SK-N-SH treated with all-trans-retinoic acid at 6 μM for 48 hours (cell line): Measurements from ENCODE around the gene ARSB.

Experiments
- ATAC-seq: fragments of 200-7000 bp; cut with Tn5 transposase; 3 replicates; pipeline ENCODE4 v1.9.1; 2020; ENCODE audit warnings: mild to moderate bottlenecking, moderate library complexity
- ARNTL ChIP-seq: fragments of 450-650 bp; formaldehyde crosslinking; IDR thresholded peaks from 2 replicates; pipeline ENCODE4 v1.5.0; 2020; ENCODE audit warnings: low read depth, mild to moderate bottlenecking, moderate library complexity, borderline replicate concordance
- BACH2 ChIP-seq: fragments of 250-450 bp; sonication (Bioruptor Pico); IDR thresholded peaks from 2 replicates; pipeline ENCODE4 v1.9.0; 2021; ENCODE audit warnings: mild to moderate bottlenecking, borderline replicate concordance
- CSDC2 ChIP-seq: fragments of 250-450 bp; sonication (Bioruptor Pico); IDR thresholded peaks from 2 replicates; pipeline ENCODE4 v1.5.0; 2020; ENCODE audit warnings: mild to moderate bottlenecking, moderate library complexity
- CSRNP3 ChIP-seq: fragments of 250-450 bp; sonication (Bioruptor Pico); IDR thresholded peaks from 2 replicates; pipeline ENCODE4 v1.5.1; 2021; ENCODE audit warnings: mild to moderate bottlenecking, moderate library complexity
- GLIS3 ChIP-seq: fragments of 250-450 bp; sonication (Bioruptor Pico); IDR thresholded peaks from 2 replicates; pipeline ENCODE4 v1.5.0; 2020; ENCODE audit warnings: mild to moderate bottlenecking, moderate library complexity
- ISL1 ChIP-seq: fragments of 250-450 bp; sonication (Bioruptor Pico); IDR thresholded peaks from 2 replicates; pipeline ENCODE4 v2.1.2; 2022; ENCODE audit warnings: mild to moderate bottlenecking, moderate library complexity
- OSR1 ChIP-seq: fragments of 250-450 bp; sonication (Bioruptor Pico); IDR thresholded peaks from 2 replicates; pipeline ENCODE4 v1.8.0; 2022; ENCODE audit warnings: moderate library complexity, mild to moderate bottlenecking, inconsistent platforms
- PATZ1 ChIP-seq: fragments of 250-450 bp; sonication (Bioruptor Pico); IDR thresholded peaks from 2 replicates; pipeline ENCODE4 v1.8.0; 2020; ENCODE audit warnings: mild to moderate bottlenecking, moderate library complexity, borderline replicate concordance
- POU6F1 ChIP-seq: fragments of 250-450 bp; sonication (Bioruptor Pico); IDR thresholded peaks from 2 replicates; pipeline ENCODE4 v1.8.0; 2021; ENCODE audit warnings: low read depth, mild to moderate bottlenecking, moderate library complexity, borderline replicate concordance
- PPARA ChIP-seq: fragments of 250-450 bp; sonication (Bioruptor Pico); IDR thresholded peaks from 2 replicates; pipeline ENCODE4 v1.5.0; 2020; ENCODE audit warnings: mild to moderate bottlenecking, borderline replicate concordance
- RARB ChIP-seq: fragments of 250-450 bp; sonication (Bioruptor Pico); IDR thresholded peaks from 2 replicates; pipeline ENCODE4 v1.8.0; 2021; ENCODE audit warnings: mild to moderate bottlenecking, moderate library complexity
- SNAI2 ChIP-seq: fragments of 250-450 bp; sonication (Bioruptor Pico); IDR thresholded peaks from 2 replicates; pipeline ENCODE4 v1.5.0; 2020; ENCODE audit warnings: mild to moderate bottlenecking, moderate library complexity
- TCF4 ChIP-seq: fragments of 250-450 bp; sonication (Bioruptor Pico); IDR thresholded peaks from 2 replicates; pipeline ENCODE4 v1.8.0; 2021; ENCODE audit warnings: mild to moderate bottlenecking, moderate library complexity, borderline replicate concordance
- TOX ChIP-seq: fragments of 250-450 bp; sonication (Bioruptor Pico); IDR thresholded peaks from 2 replicates; pipeline ENCODE4 v1.8.0; 2021; ENCODE audit warnings: mild to moderate bottlenecking, moderate library complexity, borderline replicate concordance
- TSHZ2 ChIP-seq: fragments of 250-450 bp; sonication (Bioruptor Pico); IDR thresholded peaks from 2 replicates; pipeline ENCODE4 v1.5.0; 2020; ENCODE audit warnings: mild to moderate bottlenecking, moderate library complexity
- ZC3H10 ChIP-seq: fragments of 250-450 bp; sonication (Bioruptor Pico); IDR thresholded peaks from 2 replicates; pipeline ENCODE4 v1.5.1; 2021; ENCODE audit warnings: mild to moderate bottlenecking, moderate library complexity
- ZFP3 ChIP-seq: fragments of 250-450 bp; sonication (Bioruptor Pico); IDR thresholded peaks from 2 replicates; pipeline ENCODE4 v1.5.0; 2020; ENCODE audit warnings: mild to moderate bottlenecking, moderate library complexity
- ZFP30 ChIP-seq: fragments of 450-650 bp; formaldehyde crosslinking; IDR thresholded peaks from 2 replicates; pipeline ENCODE4 v1.5.0; 2022; ENCODE audit warnings: mild to moderate bottlenecking, moderate library complexity
- ZNF565 ChIP-seq: fragments of 450-650 bp; formaldehyde crosslinking; conservative IDR thresholded peaks from 2 replicates; pipeline ENCODE4 v1.5.0; 2020; ENCODE audit warnings: low read depth, mild to moderate bottlenecking, moderate library complexity
- ZNF70 ChIP-seq: fragments of 450-650 bp; formaldehyde crosslinking; IDR thresholded peaks from 2 replicates; pipeline ENCODE4 v1.5.0; 2020; ENCODE audit warnings: mild to moderate bottlenecking, moderate library complexity
- ZNF8 ChIP-seq: fragments of 450-650 bp; formaldehyde crosslinking; IDR thresholded peaks from 2 replicates; pipeline ENCODE4 v1.5.0; 2020; ENCODE audit warnings: mild to moderate bottlenecking, moderate library complexity
- TF ChIP-seq, protein P1 (sequence below): fragments of 250-450 bp; sonication (Bioruptor Pico); IDR thresholded peaks from 2 replicates; pipeline ENCODE4 v1.5.1; 2020; ENCODE audit warnings: low read depth, mild to moderate bottlenecking, moderate library complexity

The ARSB gene

DNA sequence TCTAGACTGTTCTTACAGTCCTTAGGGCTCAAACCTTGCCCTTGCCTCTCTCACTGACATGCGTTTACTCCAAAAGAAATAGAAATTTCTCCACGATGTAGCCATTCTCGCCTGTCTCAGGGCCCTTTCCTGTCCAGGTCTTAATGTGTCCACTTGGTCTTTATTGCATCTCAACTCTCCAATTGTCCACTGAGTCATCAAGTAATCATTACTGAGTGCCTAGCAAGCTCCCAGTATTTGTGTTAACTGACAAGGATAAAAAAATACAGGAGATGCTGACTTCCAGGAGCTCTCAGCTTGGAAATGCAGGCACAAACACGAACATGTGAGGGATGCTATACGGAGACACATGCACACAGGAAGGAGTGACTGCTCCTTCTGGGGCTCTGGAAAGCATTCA, 147.3 kb downstream of the ARSB start (continued):
- no peak for TF ChIP-seq PATZ1 (CRISPR knock-in tag)
- TF ChIP-seq ZNF565 (CRISPR knock-in tag), result no peak
- TF ChIP-seq SNAI2 (CRISPR knock-in tag), result no peak
- no peak for TF ChIP-seq ZNF70
- no peak for TF ChIP-seq TOX
- no peak for TF ChIP-seq BACH2 (CRISPR knock-in tag)
- no peak for TF ChIP-seq ISL1
- TF ChIP-seq, all 23 proteins: peak for 0

DNA sequence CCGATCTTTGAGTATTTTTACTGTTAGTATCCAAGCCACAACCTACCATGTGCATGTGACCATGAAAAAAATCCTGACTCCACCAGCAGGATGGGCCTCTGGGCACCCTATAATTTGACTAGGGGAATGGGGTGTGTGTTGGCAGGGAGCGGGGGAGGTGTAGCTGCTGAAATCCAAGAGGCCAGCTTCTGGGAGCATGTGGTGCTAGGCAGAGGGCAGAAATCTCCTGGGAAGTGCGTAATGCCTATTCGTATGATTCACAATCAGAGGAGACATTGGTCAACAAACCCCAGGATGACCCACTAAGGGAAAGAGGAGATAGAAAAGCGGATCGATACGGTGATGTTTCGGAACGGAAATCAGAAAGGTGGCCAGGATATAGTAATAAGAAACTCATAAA, 149.9 kb downstream of the ARSB start:
- ATAC-seq, result no peak
- TF ChIP-seq ZFP30 (CRISPR knock-in tag) (no peak), POU6F1 (CRISPR knock-in tag) (no peak), ZC3H10 (no peak)

- TF ChIP-seq ZNF70 (no peak), SNAI2 (CRISPR knock-in tag) (no peak), TSHZ2 (CRISPR knock-in tag) (no peak), OSR1 (CRISPR knock-in tag) (no peak), ZC3H10 (no peak)
- ATAC-seq, result no peak
Observed at GRCh38 chr5:78833284-78833683, 151.8 kb downstream of the ARSB start.

GRCh38 chr5:78830528-78831046, 154.5 kb downstream of the ARSB start:
- TF ChIP-seq, protein P1, sequence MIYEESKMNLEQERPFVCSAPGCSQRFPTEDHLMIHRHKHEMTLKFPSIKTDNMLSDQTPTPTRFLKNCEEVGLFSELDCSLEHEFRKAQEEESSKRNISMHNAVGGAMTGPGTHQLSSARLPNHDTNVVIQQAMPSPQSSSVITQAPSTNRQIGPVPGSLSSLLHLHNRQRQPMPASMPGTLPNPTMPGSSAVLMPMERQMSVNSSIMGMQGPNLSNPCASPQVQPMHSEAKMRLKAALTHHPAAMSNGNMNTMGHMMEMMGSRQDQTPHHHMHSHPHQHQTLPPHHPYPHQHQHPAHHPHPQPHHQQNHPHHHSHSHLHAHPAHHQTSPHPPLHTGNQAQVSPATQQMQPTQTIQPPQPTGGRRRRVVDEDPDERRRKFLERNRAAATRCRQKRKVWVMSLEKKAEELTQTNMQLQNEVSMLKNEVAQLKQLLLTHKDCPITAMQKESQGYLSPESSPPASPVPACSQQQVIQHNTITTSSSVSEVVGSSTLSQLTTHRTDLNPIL, result no peak
- TF ChIP-seq RARB (CRISPR knock-in tag), result no peak
- ATAC-seq, result no peak

DNA sequence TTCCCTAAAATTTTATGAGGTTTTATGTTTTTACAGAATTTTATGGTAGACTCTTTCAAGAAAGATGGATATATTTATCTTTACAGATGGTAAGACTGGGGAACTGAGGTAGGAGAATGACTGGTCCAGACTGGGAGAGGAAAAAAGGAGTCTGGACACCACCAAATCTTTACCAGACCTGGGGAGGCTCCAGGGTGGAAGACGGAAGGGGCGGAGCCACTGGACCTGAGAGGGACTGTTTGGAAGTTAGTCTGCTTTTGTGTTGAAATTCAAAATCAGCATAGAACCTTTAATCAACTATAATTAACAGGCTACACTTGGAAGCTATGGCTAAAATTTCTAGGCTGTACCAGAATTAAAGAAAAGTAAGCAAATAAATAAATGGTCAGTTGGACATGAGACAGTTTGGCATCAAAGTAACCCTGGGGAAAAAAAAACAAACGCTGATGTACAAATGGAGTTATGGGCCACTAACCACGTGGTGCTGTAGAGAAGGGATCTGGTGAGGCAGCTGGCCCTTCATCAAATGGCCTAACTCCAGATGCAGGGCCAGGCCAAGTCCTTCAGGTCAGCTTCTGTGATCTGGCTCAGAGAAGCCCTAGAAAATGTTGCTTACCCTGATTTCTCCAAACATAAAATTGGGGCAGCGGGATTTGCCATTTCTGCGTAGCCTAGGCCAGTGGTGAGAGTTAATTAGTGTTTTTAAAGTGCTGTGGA, 155.1 kb downstream of the ARSB start:
- ATAC-seq, result no peak
- TF ChIP-seq ZFP3 (CRISPR knock-in tag) (no peak), CSRNP3 (no peak), ZNF8 (CRISPR knock-in tag) (no peak), CSDC2 (CRISPR knock-in tag) (no peak), ARNTL (CRISPR knock-in tag) (no peak), BACH2 (CRISPR knock-in tag) (no peak), SNAI2 (CRISPR knock-in tag) (no peak), TCF4 (no peak), GLIS3 (CRISPR knock-in tag) (no peak), OSR1 (CRISPR knock-in tag) (no peak), ISL1 (no peak), POU6F1 (CRISPR knock-in tag) (no peak), ZNF565 (CRISPR knock-in tag) (no peak), ZC3H10 (no peak), ZNF70 (no peak), PPARA (CRISPR knock-in tag) (no peak), TOX (no peak)
